ENCODE measurements around the gene SLC33A1.

GRCh38 chr3:155889212-155889611, 35.0 kb upstream of the SLC33A1 start:
- TF ChIP-seq CTCF (conservative IDR thresholded peaks at IDR 0.05 in 1 of 2, IDR thresholded peaks at IDR 0.05 in 1 of 2; ENCODE audit: extremely low read depth in 1 of 2, insufficient read depth in 1 of 2, low read depth in 1 of 2, low read length in 2 of 2): no peak
- TF ChIP-seq EZH2 (IDR thresholded peaks at IDR 0.05; ENCODE audit: borderline replicate concordance, low read length): no peak
